ENCODE results near the gene ANO5.

- no peak for TF ChIP-seq CTCF (IDR thresholded peaks at IDR 0.05; ENCODE audit: low read depth, low read length)
- TF ChIP-seq EZH2phosphoT487 (IDR thresholded peaks at IDR 0.05; ENCODE audit: low read depth): no peak
These were observed 41.9 kb downstream of the ANO5 start for GRCh38 chr11:22234743-22235142.
